ENCODE data around the gene APP. TPM values are rescaled to one million over a fixed set of nuclear protein-coding genes. Genes with fewer than 3 reads are reported as not detected.

The APP gene
- total RNA-seq, 1 donor from 2014 or later, result 1,137 TPM

GRCh38 chr21:25967901-25968438 lies 202.6 kb downstream of the APP start:
- peaks cover 34% of the 10 kb centered on the region for H3K4me1 Mint-ChIP-seq (ENCODE audit: unreplicated experiment)
- H3K9me3 Mint-ChIP-seq (ENCODE audit: unreplicated experiment), result no peaks in the 10 kb centered on the region
- TF ChIP-seq CTCF (IDR thresholded peaks at IDR 0.05; ENCODE audit: unreplicated experiment), result no peak
- peak overlapping the region; percentile 96 for H3K27ac Mint-ChIP-seq (ENCODE audit: unreplicated experiment)
- no peaks in the 10 kb centered on the region for H3K27me3 Mint-ChIP-seq (ENCODE audit: unreplicated experiment)
- H3K4me3 Mint-ChIP-seq (ENCODE audit: unreplicated experiment), result peak overlapping the region; percentile 44
- peaks cover 54% of the 10 kb centered on the region for H3K36me3 Mint-ChIP-seq (ENCODE audit: low read depth, unreplicated experiment)
- DNase-seq (ENCODE audit: low spot score), result no peak

- Mint-ChIP-seq H3K9me3 (ENCODE audit: unreplicated experiment) (no peaks in the 10 kb centered on the region), H3K4me1 (ENCODE audit: unreplicated experiment) (peaks cover 37% of the 10 kb centered on the region), H3K27ac (ENCODE audit: unreplicated experiment) (peak overlapping the region; percentile 96), H3K27me3 (ENCODE audit: unreplicated experiment) (no peaks in the 10 kb centered on the region), H3K36me3 (ENCODE audit: low read depth, unreplicated experiment) (peaks cover 48% of the 10 kb centered on the region), H3K4me3 (ENCODE audit: unreplicated experiment) (peak overlapping the region; percentile 44)
- TF ChIP-seq CTCF (IDR thresholded peaks at IDR 0.05; ENCODE audit: unreplicated experiment), result no peak
- DNase-seq (ENCODE audit: low spot score), result no peak
These were observed 203.2 kb downstream of the APP start for GRCh38 chr21:25967181-25967900.

- H3K36me3 Mint-ChIP-seq (ENCODE audit: low read depth, unreplicated experiment), result peaks cover 36% of the 10 kb centered on the region
- no peak overlapping the region for H3K4me3 Mint-ChIP-seq (ENCODE audit: unreplicated experiment)
- H3K27me3 Mint-ChIP-seq (ENCODE audit: unreplicated experiment), result peaks cover 2% of the 10 kb centered on the region
- H3K4me1 Mint-ChIP-seq (ENCODE audit: unreplicated experiment), result peaks cover 47% of the 10 kb centered on the region
- no peak for DNase-seq (ENCODE audit: low spot score)
- no peak for TF ChIP-seq CTCF (IDR thresholded peaks at IDR 0.05; ENCODE audit: unreplicated experiment)
- no peaks in the 10 kb centered on the region for H3K9me3 Mint-ChIP-seq (ENCODE audit: unreplicated experiment)
- H3K27ac Mint-ChIP-seq (ENCODE audit: unreplicated experiment), result no peak overlapping the region
These were observed 204.4 kb downstream of the APP start for GRCh38 chr21:25965951-25966707.

DNA sequence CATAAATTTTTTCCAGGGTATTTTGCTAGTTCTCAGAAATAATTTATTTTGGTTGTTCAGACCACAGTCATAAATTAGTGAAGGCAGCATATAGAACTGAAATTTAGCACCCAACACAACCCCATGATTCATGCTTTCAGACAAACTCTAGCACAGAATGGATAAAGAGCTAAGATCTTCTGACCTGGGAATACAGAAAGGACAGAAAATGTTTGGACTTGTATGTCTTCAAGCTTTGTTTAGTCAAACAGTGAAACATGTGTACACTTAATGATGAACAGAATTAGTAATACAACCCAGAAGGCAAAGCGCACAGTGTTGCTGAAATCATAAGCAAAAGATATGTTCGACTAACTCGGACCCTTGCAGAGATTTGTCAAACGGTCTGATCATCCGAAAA lies 205.6 kb downstream of the APP start:
- Mint-ChIP-seq H3K4me3 (ENCODE audit: unreplicated experiment) (peak overlapping the region; percentile 56), H3K27ac (ENCODE audit: unreplicated experiment) (peak overlapping the region; percentile 83), H3K4me1 (ENCODE audit: unreplicated experiment) (peaks cover 55% of the 10 kb centered on the region), H3K27me3 (ENCODE audit: unreplicated experiment) (peaks cover 3% of the 10 kb centered on the region), H3K36me3 (ENCODE audit: low read depth, unreplicated experiment) (peaks cover 26% of the 10 kb centered on the region), H3K9me3 (ENCODE audit: unreplicated experiment) (no peaks in the 10 kb centered on the region)
- no peak for DNase-seq (ENCODE audit: low spot score)
- TF ChIP-seq CTCF (IDR thresholded peaks at IDR 0.05; ENCODE audit: unreplicated experiment), result no peak
